A549 (cell line): ENCODE data around the gene ACSBG1.

ENCODE experiments used
- CHD4 ChIP-seq: fragments of 200-600 bp; sonication (generic); IDR thresholded peaks from 2 replicates; pipeline ENCODE4 v1.6.1; 2016; ENCODE audit warnings: antibody characterized with exemption, mild to moderate bottlenecking, borderline replicate concordance
- FOXS1 ChIP-seq: fragments of 250-450 bp; sonication (Bioruptor Pico); IDR thresholded peaks from 2 replicates; pipeline ENCODE4 v1.5.0; 2020; ENCODE audit warnings: mild to moderate bottlenecking, moderate library complexity
- KDM5A ChIP-seq: fragments of 200-600 bp; sonication (generic); IDR thresholded peaks from 2 replicates; pipeline ENCODE4 v1.6.1; 2016; ENCODE audit warnings: antibody characterized with exemption, mild to moderate bottlenecking
- MAFK ChIP-seq: fragments of 450-650 bp; IDR thresholded peaks from 2 replicates; pipeline ENCODE4 v1.6.1; 2014; ENCODE audit not compliant: partially characterized antibody
- POLR2A ChIP-seq: IDR thresholded peaks from 2 replicates; pipeline ENCODE4 v1.6.1; 2012; ENCODE audit warnings: mild to moderate bottlenecking, low read length
- RNF2 ChIP-seq: fragments of 200-600 bp; sonication (generic); IDR thresholded peaks from 2 replicates; pipeline ENCODE4 v1.6.1; 2016; ENCODE audit warnings: low read depth, mild to moderate bottlenecking, antibody characterized with exemption, moderate library complexity, borderline replicate concordance
- SREBF2 ChIP-seq: fragments of 450-650 bp; IDR thresholded peaks from 2 replicates; pipeline ENCODE4 v1.6.1; 2014; ENCODE audit warnings: mild to moderate bottlenecking, moderate library complexity
- USF2 ChIP-seq: fragments of 450-650 bp; IDR thresholded peaks from 2 replicates; pipeline ENCODE4 v1.6.1; 2014; ENCODE audit warnings: antibody characterized with exemption
- TF ChIP-seq, protein P1 (sequence below): fragments of 200-600 bp; sonication (generic); IDR thresholded peaks from 2 replicates; pipeline ENCODE4 v1.6.1; 2016; ENCODE audit warnings: antibody characterized with exemption, mild to moderate bottlenecking, moderate library complexity
- TF ChIP-seq, protein P2 (sequence below): fragments of >200 bp; sonication (Bioruptor Twin); formaldehyde crosslinking; IDR thresholded peaks from 3 replicates; pipeline ENCODE4 v1.5.1; 2016

DNA sequence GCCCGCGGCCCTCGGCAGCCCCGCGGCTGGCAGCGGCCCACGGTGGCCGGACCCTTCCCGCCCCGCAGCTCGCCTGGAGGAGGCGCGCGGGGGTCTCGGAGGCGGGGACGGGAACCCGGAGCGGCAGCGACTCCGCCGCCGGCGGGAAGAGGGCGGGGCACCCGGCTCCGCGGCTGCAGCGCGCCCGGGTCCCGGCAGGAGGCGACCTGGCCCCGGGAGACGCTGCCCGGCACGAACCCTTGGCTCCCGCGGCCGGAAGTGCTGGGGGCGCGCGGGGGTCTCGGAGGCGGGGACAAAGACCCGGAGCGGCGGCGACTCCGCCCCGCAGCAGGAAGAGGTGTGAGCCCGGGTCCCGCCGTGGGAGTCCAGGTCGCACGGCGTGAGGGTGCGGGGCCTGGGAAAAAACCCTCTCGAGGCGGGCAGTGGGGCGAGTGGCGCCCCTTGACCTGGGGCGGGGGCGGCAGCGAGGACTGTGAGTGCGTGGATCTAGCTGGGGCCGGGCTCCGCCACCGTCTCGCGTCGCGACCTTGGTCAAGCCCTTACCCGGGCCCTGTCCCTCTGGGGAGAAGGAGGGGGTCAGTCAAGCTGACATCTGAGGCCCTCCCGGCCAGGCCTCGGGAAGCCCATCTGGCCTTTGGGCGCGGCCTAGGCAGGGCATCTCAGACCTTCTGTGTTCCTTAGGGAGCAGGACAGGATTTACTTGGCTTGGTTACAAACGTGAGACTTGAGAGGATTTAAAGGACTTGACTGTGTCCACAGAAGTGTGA lies 102.9 kb downstream of the ACSBG1 start, which contains the start of gene CIB2:
- TF ChIP-seq SREBF2 (no peak), POLR2A (peak; percentile 74), KDM5A (no peak), CHD4 (no peak), FOXS1 (no peak), MAFK (no peak), USF2 (no peak), RNF2 (no peak)
- TF ChIP-seq, protein P1, sequence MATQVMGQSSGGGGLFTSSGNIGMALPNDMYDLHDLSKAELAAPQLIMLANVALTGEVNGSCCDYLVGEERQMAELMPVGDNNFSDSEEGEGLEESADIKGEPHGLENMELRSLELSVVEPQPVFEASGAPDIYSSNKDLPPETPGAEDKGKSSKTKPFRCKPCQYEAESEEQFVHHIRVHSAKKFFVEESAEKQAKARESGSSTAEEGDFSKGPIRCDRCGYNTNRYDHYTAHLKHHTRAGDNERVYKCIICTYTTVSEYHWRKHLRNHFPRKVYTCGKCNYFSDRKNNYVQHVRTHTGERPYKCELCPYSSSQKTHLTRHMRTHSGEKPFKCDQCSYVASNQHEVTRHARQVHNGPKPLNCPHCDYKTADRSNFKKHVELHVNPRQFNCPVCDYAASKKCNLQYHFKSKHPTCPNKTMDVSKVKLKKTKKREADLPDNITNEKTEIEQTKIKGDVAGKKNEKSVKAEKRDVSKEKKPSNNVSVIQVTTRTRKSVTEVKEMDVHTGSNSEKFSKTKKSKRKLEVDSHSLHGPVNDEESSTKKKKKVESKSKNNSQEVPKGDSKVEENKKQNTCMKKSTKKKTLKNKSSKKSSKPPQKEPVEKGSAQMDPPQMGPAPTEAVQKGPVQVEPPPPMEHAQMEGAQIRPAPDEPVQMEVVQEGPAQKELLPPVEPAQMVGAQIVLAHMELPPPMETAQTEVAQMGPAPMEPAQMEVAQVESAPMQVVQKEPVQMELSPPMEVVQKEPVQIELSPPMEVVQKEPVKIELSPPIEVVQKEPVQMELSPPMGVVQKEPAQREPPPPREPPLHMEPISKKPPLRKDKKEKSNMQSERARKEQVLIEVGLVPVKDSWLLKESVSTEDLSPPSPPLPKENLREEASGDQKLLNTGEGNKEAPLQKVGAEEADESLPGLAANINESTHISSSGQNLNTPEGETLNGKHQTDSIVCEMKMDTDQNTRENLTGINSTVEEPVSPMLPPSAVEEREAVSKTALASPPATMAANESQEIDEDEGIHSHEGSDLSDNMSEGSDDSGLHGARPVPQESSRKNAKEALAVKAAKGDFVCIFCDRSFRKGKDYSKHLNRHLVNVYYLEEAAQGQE, result no peak
- TF ChIP-seq, protein P2, sequence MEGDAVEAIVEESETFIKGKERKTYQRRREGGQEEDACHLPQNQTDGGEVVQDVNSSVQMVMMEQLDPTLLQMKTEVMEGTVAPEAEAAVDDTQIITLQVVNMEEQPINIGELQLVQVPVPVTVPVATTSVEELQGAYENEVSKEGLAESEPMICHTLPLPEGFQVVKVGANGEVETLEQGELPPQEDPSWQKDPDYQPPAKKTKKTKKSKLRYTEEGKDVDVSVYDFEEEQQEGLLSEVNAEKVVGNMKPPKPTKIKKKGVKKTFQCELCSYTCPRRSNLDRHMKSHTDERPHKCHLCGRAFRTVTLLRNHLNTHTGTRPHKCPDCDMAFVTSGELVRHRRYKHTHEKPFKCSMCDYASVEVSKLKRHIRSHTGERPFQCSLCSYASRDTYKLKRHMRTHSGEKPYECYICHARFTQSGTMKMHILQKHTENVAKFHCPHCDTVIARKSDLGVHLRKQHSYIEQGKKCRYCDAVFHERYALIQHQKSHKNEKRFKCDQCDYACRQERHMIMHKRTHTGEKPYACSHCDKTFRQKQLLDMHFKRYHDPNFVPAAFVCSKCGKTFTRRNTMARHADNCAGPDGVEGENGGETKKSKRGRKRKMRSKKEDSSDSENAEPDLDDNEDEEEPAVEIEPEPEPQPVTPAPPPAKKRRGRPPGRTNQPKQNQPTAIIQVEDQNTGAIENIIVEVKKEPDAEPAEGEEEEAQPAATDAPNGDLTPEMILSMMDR, result peak; percentile 85
